ENCODE results near the gene MAP3K6.
"Not testable (repeated sequence)": the region's sequence is repeated elsewhere in the genome, so short reads cannot be mapped to it uniquely, and the experiment has no call there.

The MAP3K6 gene

GRCh38 chr1:27393641-27394281 lies 27.0 kb upstream of the MAP3K6 start:
- Histone ChIP-seq H3K9ac (ENCODE audit: low read length) (no peak overlapping the region), H3K27ac (ENCODE audit: low read depth, low read length) (no peak overlapping the region), H3K4me1 (ENCODE audit: control insufficient read depth, insufficient read depth, low read length) (peaks cover 8% of the 10 kb centered on the region), H3K27me3 (ENCODE audit: control insufficient read depth, insufficient read depth, low read length) (no peaks in the 10 kb centered on the region), H3K36me3 (ENCODE audit: control insufficient read depth, insufficient read depth, low read length) (no peaks in the 10 kb centered on the region), H3K4me3 (ENCODE audit: low read length) (no peak overlapping the region)

- no peaks in the 10 kb centered on the region for H3K36me3 ChIP-seq (ENCODE audit: control insufficient read depth, insufficient read depth, low read length)
- peak overlapping the region; percentile 53 for H3K4me3 ChIP-seq (ENCODE audit: low read length)
- peaks cover 8% of the 10 kb centered on the region for H3K4me1 ChIP-seq (ENCODE audit: control insufficient read depth, insufficient read depth, low read length)
- no peaks in the 10 kb centered on the region for H3K27me3 ChIP-seq (ENCODE audit: control insufficient read depth, insufficient read depth, low read length)
- no peak overlapping the region for H3K27ac ChIP-seq (ENCODE audit: low read depth, low read length)
- no peak overlapping the region for H3K9ac ChIP-seq (ENCODE audit: low read length)
These were observed 26.2 kb upstream of the MAP3K6 start for GRCh38 chr1:27392778-27393635.

- Histone ChIP-seq H3K4me1 (ENCODE audit: control insufficient read depth, insufficient read depth, low read length) (peaks cover 8% of the 10 kb centered on the region), H3K4me3 (ENCODE audit: low read length) (peak within 1 kb of the TSS; percentile 65), H3K27ac (ENCODE audit: low read depth, low read length) (no peak within 1 kb of the TSS), H3K36me3 (ENCODE audit: control insufficient read depth, insufficient read depth, low read length) (no peaks in the 10 kb centered on the region), H3K9ac (ENCODE audit: low read length) (no peak within 1 kb of the TSS), H3K27me3 (ENCODE audit: control insufficient read depth, insufficient read depth, low read length) (no peaks in the 10 kb centered on the region)
These were observed 25.5 kb upstream of the MAP3K6 start, which contains the start of gene GPR3 for GRCh38 chr1:27392096-27392777. Gene GPR3, plus strand, starts transcription at chr1:27392622. Its CDS starts 1,177 bp downstream, at chr1:27393799.

- H3K9ac ChIP-seq (ENCODE audit: low read length) = no peak overlapping the region
- H3K27ac ChIP-seq (ENCODE audit: low read depth, low read length) = no peak overlapping the region
- peak overlapping the region; percentile 65 for H3K4me3 ChIP-seq (ENCODE audit: low read length)
- H3K4me1 ChIP-seq (ENCODE audit: control insufficient read depth, insufficient read depth, low read length) = peaks cover 8% of the 10 kb centered on the region
- no peaks in the 10 kb centered on the region for H3K36me3 ChIP-seq (ENCODE audit: control insufficient read depth, insufficient read depth, low read length)
- H3K27me3 ChIP-seq (ENCODE audit: control insufficient read depth, insufficient read depth, low read length) = no peaks in the 10 kb centered on the region
These were observed 24.8 kb upstream of the MAP3K6 start for GRCh38 chr1:27391511-27392095.

GRCh38 chr1:27388337-27389005 lies 21.7 kb upstream of the MAP3K6 start:
- Histone ChIP-seq H3K36me3 (ENCODE audit: control insufficient read depth, insufficient read depth, low read length) (no peaks in the 10 kb centered on the region), H3K9ac (ENCODE audit: low read length) (no peak overlapping the region), H3K27ac (ENCODE audit: low read depth, low read length) (no peak overlapping the region), H3K4me1 (ENCODE audit: control insufficient read depth, insufficient read depth, low read length) (peaks cover 8% of the 10 kb centered on the region), H3K27me3 (ENCODE audit: control insufficient read depth, insufficient read depth, low read length) (peaks cover 4% of the 10 kb centered on the region), H3K4me3 (ENCODE audit: low read length) (no peak overlapping the region)

- not testable (repeated sequence) for H3K4me3 ChIP-seq (ENCODE audit: low read length); H3K27ac ChIP-seq (ENCODE audit: low read depth, low read length); H3K27me3 ChIP-seq (ENCODE audit: control insufficient read depth, insufficient read depth, low read length); H3K9ac ChIP-seq (ENCODE audit: low read length); H3K36me3 ChIP-seq (ENCODE audit: control insufficient read depth, insufficient read depth, low read length); H3K4me1 ChIP-seq (ENCODE audit: control insufficient read depth, insufficient read depth, low read length)
These were observed 18.0 kb upstream of the MAP3K6 start for GRCh38 chr1:27384797-27385196.

- H3K36me3 ChIP-seq (ENCODE audit: control insufficient read depth, insufficient read depth, low read length) = no peaks in the 10 kb centered on the region
- H3K9ac ChIP-seq (ENCODE audit: low read length) = no peak overlapping the region
- H3K4me1 ChIP-seq (ENCODE audit: control insufficient read depth, insufficient read depth, low read length) = no peaks in the 10 kb centered on the region
- no peak overlapping the region for H3K4me3 ChIP-seq (ENCODE audit: low read length)
- peaks cover 6% of the 10 kb centered on the region for H3K27me3 ChIP-seq (ENCODE audit: control insufficient read depth, insufficient read depth, low read length)
- no peak overlapping the region for H3K27ac ChIP-seq (ENCODE audit: low read depth, low read length)
These were observed 16.9 kb upstream of the MAP3K6 start for GRCh38 chr1:27383661-27384060.

GRCh38 chr1:27383039-27383605 lies 16.4 kb upstream of the MAP3K6 start, which contains the start of gene CD164L2:
Gene CD164L2, minus strand, starts transcription at chr1:27383333. Its CDS starts 94 bp downstream, at chr1:27383239.
- H3K4me3 ChIP-seq (ENCODE audit: low read length) = no peak within 1 kb of the TSS
- no peaks in the 10 kb centered on the region for H3K36me3 ChIP-seq (ENCODE audit: control insufficient read depth, insufficient read depth, low read length)
- H3K4me1 ChIP-seq (ENCODE audit: control insufficient read depth, insufficient read depth, low read length) = no peaks in the 10 kb centered on the region
- H3K27me3 ChIP-seq (ENCODE audit: control insufficient read depth, insufficient read depth, low read length) = peaks cover 6% of the 10 kb centered on the region
- no peak within 1 kb of the TSS for H3K9ac ChIP-seq (ENCODE audit: low read length)
- no peak within 1 kb of the TSS for H3K27ac ChIP-seq (ENCODE audit: low read depth, low read length)

GRCh38 chr1:27381969-27382762 lies 15.4 kb upstream of the MAP3K6 start:
- no peak overlapping the region for H3K9ac ChIP-seq (ENCODE audit: low read length)
- no peaks in the 10 kb centered on the region for H3K4me1 ChIP-seq (ENCODE audit: control insufficient read depth, insufficient read depth, low read length)
- no peak overlapping the region for H3K4me3 ChIP-seq (ENCODE audit: low read length)
- H3K36me3 ChIP-seq (ENCODE audit: control insufficient read depth, insufficient read depth, low read length) = no peaks in the 10 kb centered on the region
- H3K27me3 ChIP-seq (ENCODE audit: control insufficient read depth, insufficient read depth, low read length) = peaks cover 6% of the 10 kb centered on the region
- H3K27ac ChIP-seq (ENCODE audit: low read depth, low read length) = no peak overlapping the region

- Histone ChIP-seq H3K4me1 (ENCODE audit: control insufficient read depth, insufficient read depth, low read length) (no peaks in the 10 kb centered on the region), H3K4me3 (ENCODE audit: low read length) (no peak overlapping the region), H3K36me3 (ENCODE audit: control insufficient read depth, insufficient read depth, low read length) (no peaks in the 10 kb centered on the region), H3K27ac (ENCODE audit: low read depth, low read length) (no peak overlapping the region), H3K9ac (ENCODE audit: low read length) (no peak overlapping the region), H3K27me3 (ENCODE audit: control insufficient read depth, insufficient read depth, low read length) (peaks cover 6% of the 10 kb centered on the region)
These were observed 14.3 kb upstream of the MAP3K6 start for GRCh38 chr1:27380766-27381733.
